Activated T-cell treated with anti-CD3 and anti-CD28 coated beads, Interleukin-2, amount 50 U/mL, for 1 hour (primary cell): ENCODE results near the gene HEATR5A.

Source experiments
- DNase-seq: peaks from one replicate; pipeline ENCODE4 v3.0.0-alpha.2; 2020

Gene HEATR5A

GRCh38 chr14:31425905-31426304 lies 5.6 kb upstream of the HEATR5A start:
- DNase-seq = no peak

DNA sequence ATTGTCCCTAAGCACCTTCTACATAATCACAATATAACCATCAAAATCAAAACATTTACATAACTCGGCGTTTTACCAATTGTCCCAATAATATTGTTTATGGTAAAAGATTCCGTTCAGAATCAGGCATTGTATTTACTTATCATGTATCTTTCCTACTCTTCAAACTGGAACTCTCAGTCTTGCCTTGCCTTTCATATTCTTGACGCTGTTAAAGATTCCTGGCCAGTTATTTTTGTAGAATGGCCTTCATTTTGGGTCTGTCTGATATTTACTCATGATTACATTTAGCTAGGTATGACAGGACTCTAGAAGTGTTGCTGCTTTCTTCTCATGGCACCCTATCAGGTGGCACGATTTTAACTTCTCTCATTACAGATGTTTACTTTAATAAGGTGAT lies 850 bp upstream of the HEATR5A start:
- DNase-seq = no peak

GRCh38 chr14:31419967-31420318 lies 407 bp downstream of the HEATR5A start:
- no peak for DNase-seq

DNA sequence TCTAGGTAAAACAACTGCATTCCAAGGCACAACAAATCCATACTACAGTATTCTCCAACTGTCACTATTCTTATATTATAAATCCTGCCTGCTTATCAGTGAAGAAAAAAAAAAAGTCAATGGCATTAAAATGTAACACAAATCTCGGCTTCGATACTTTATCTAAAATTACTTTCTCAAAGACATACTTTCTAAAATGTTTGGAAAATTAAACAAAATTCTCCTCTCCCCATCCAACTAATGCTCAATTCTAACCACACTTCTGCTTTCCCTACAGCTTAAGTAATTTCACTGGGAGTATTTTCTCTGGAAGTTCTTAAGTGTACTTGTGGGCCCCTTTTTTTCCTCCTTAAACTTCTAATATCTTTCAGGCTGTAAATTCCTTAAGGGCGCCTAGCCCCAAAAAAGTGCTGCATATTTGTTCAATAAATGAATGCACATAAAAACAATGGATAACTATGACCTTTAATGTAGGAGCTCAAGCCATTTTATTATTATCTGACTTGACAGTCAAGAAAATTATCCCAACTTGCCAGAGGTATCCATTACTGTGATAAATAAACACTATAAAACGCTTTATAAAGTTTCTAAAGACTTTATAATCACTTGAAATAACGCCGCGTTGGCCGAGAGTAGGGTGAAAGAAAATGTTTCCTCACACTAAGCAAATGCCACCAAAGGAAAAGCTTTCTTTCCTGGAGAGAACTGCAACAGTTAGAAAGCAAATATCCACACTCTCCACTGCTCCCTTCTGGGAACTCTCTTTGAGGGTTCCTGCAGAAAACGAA lies 977 bp downstream of the HEATR5A start:
- DNase-seq = no peak

- no peak for DNase-seq
These were observed 1.9 kb downstream of the HEATR5A start for GRCh38 chr14:31418440-31418839.

DNA sequence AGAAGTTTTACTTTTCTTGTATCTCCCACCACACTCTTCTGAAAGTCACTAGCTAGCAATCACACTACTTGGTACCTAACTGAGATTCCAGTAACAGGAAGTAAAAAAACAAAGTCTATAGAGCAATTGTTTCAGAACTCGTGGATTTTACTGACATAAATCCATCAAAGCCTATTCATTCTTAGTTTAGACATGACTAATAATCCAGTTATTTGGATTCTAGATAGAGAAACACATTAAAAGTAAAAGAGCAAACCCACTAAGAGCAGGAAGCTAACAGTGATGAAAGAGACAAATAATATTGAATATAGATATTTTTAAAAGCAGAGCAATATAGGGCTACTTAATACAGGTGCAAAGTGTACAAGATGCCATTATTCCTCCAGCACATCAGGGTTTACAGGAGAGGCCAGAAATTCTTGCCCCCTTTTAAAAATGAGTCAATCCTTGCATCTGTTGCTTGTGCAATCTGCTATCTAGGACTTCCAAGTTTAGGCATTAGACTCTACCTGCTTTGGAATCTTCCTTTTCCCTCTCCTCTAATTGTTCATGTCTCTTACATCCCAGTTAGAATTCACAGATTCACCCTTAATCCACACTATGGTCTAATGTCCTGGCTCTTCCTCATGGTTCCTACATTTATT lies 6.0 kb downstream of the HEATR5A start:
- DNase-seq = no peak

- no peak for DNase-seq
These were observed 9.1 kb downstream of the HEATR5A start for GRCh38 chr14:31411218-31411727.

GRCh38 chr14:31410048-31410650 lies 10.2 kb downstream of the HEATR5A start:
- DNase-seq = no peak

GRCh38 chr14:31408421-31408820 lies 11.9 kb downstream of the HEATR5A start:
- no peak for DNase-seq

- no peak for DNase-seq
These were observed 14.6 kb downstream of the HEATR5A start for GRCh38 chr14:31405599-31406232.

DNA sequence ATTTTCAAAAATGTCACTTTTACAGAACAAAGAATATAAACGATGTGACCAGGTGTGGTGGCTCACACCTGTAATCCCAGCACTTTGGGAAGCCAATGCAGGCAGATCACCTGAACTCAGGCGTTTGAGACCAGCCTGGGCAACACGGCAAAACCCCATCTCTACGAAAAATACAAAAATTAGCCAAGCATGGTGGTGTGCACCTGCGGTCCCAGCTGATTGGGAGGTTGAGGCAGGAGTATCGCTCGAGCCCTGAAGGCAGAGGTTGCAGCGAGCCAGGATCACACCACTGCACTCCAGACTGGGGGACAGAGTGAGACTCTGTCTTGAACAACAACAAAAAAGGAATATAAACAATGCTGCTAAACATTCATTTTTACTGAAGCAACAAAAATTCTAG lies 15.2 kb downstream of the HEATR5A start:
- no peak for DNase-seq

DNA sequence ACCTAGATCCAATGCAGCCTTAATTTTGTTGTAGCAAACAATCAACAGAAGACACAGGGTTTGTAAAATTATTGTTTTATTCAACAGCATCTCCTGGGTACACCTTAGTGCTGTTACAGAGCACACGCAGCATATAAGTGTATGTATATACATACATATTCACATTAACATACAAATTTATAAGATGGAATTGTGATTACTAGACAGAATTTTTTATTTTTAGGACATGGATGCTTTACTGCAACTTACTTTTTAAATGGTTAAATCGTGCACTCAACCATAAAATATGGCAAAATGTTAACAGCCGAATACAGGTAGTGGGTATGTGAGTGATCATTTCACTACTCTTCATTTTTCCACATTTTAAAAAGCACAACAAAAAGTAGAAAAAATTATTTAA lies 16.6 kb downstream of the HEATR5A start:
- DNase-seq = no peak

DNA sequence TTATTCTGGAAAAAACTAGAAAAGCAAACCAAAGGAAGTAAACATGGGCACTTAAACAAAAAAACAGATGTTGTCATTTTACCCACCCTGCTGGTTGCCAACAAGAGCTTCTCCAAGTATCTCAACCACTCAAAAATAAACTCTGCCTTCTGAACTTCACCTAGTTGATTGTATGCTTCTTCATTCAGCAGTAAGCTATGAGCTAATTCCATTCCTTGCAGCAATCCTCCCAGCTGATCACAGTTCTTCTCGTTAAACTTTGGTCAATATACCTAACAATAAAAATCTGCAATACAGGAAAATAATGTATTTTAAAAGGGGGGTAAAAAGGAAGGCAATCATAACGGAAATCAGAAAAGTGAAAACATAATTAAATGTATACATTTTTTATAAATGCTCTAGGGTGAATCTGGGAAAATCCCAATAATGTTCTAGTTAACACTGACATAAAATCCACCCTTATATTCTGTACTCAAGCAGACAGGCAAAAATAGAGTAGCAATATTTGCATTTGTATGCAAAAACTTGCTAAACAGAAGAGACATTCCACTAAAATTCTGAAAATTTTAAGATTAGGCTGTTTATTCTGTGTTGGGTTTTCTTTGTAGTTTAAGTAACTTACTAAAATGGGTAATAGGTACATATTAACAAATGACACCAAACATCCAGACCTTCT lies 17.4 kb downstream of the HEATR5A start:
- no peak for DNase-seq

- DNase-seq = no peak
These were observed 18.9 kb downstream of the HEATR5A start for GRCh38 chr14:31401369-31401932.

DNA sequence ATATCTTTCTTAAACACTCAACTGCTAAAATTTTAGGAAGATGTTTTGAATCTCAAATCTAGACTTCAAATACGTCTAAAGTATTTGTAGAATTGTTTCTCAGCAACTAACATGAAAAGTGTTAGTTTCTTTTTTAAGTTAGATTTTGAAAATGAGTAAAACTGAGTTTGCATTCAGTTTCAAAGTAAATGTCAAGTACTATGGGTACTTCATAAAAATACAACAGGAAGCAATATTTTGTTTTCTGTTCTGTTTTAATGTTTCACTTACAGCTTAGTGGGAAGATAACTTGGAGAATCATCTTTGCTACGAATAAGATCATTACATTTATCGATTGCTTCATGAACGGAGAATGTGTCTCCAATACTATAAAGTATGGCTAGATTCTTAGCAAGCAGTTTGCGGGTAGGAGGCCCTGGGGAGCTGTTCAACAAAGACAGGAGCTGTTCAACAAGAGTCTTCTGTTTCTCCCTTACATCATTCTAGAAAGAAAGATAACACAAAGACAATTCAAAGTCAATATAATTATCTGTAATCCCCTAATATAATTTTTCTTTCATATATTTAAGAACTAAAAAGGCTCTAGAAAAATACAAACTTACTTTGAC lies 20.2 kb downstream of the HEATR5A start:
- DNase-seq = no peak

DNA sequence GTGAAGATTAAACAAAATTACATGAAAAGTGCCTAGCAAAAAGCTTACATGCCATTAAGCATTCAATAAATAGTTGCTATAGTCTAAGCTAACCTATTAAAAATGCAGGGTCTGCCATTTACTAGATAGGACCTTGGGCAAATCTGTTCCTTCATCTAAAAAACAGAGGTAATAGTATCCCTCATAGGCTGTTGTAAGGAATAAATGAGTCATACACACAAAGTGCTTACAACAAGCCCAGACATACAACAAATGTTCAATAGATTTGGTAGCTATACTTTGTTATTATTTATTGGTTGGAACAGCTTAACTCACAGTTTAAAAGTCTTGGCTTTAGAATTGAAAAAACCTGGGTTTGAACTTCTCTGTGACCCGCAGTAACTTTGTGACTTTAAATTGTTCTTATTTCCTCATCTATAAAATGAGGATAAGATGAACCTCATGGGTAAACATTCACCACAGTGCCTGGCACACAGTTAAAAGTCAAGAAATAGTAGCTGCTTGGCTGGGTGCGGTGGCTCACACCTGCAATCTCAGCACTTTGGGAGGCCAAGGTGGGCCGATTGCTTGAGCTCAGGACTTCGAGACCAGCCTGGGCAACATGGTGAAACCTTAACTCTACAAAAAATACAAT lies 24.7 kb downstream of the HEATR5A start:
- no peak for DNase-seq

DNA sequence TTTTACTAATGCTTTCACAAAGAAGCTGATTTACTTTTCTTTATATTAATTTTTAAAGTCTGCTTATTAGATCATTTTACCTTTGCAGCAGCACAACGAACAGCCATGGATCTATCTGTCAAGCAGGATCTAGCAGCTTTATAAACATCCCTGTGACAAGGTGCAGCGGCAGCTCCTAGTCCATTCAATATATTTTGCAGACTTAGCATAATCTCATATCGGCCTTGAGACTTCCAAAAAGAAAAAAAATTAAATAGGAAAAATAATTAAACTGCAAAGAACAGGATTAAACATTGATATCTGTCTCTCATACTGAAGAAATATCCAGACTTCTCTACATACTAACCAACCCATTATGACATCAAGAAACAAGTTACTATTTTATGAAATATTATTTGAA lies 25.2 kb downstream of the HEATR5A start:
- DNase-seq = no peak

DNA sequence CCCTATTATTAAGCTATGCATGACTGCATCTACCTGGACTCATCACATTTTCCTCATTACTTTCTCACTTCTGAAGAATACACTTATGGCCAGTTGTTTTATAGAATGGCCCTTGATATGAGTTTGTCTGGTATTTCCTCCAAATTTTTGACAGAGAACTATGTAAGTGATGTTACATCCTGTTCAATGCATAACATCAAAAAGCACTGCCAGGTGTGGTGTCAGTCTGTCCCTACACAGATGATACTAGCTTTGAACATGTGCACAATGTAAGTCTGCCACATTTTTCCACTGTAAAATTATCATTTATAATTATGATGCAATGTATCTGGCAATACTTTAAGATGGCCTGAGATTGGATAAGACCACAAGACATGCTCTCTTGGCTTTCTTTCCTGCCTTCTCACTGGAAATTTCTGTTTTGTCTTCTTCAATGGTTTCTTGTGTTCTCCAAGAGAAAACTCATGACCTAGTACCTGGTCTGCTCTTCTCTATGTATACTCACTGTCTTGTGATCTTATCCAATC lies 28.3 kb downstream of the HEATR5A start:
- DNase-seq = no peak

- no peak for DNase-seq
These were observed 28.9 kb downstream of the HEATR5A start for GRCh38 chr14:31391473-31391872.

DNA sequence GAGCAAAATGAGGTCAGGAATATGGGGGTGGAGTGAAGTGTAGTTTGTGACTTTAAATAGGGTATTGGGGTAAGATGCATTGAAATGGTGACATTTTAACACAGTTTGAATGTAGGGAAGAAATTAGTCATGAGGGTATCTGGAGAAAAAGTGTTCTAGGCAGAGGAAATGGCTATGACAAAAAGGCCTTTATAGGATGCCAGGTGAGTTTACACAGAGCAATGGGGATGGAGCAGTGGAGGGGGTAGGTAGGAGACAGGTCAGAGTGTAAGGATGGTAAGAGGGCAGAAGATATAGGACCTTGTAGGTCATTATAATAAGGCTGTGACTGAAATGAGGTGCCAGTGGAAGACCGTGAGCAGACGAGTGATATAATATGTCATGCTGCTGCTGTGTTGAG lies 30.4 kb downstream of the HEATR5A start:
- DNase-seq = no peak

DNA sequence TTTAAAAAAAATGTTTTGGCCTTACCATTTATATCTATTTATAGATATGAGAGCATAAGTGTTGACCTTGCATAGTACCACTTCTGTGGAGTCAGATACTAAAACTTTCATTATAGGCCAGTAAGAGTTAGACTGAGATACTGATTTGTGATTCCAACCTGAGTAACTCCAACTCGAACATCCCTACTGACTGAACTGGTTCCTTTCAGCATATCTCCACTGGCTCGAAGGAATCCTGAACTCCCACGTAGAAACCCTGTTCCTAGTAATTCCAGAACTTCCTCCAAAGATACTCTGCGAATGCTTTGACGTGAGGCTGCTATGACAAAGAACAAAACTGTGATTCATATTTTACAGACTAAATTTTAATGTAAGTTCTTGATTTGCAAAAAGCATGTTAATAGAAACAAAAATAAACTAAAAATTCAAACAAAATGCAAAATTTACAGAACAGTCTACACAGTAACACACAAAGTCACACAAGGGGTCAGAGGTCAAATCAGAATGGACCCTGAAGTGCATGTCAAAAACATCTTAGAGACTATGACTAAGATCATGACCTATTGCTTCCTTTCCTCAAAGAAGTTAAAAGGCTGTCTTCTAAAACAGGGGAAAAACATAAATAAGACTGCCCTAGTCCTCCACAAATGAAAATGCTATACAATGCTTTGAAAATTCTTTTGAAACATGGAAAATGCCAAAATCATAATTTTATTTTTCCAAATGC lies 31.5 kb downstream of the HEATR5A start:
- no peak for DNase-seq
